HG03460 (cell line): ENCODE measurements around the gene SH3BGR.
"Not testable (repeated sequence)": the region's sequence is repeated elsewhere in the genome, so short reads cannot be mapped to it uniquely, and the experiment has no call there.

Experiments used
- ATAC-seq: cut with Tn5 transposase; IDR thresholded peaks from one replicate; pipeline ENCODE4 v1.9.1; 2021; ENCODE audit not compliant: unreplicated experiment

Gene SH3BGR

DNA sequence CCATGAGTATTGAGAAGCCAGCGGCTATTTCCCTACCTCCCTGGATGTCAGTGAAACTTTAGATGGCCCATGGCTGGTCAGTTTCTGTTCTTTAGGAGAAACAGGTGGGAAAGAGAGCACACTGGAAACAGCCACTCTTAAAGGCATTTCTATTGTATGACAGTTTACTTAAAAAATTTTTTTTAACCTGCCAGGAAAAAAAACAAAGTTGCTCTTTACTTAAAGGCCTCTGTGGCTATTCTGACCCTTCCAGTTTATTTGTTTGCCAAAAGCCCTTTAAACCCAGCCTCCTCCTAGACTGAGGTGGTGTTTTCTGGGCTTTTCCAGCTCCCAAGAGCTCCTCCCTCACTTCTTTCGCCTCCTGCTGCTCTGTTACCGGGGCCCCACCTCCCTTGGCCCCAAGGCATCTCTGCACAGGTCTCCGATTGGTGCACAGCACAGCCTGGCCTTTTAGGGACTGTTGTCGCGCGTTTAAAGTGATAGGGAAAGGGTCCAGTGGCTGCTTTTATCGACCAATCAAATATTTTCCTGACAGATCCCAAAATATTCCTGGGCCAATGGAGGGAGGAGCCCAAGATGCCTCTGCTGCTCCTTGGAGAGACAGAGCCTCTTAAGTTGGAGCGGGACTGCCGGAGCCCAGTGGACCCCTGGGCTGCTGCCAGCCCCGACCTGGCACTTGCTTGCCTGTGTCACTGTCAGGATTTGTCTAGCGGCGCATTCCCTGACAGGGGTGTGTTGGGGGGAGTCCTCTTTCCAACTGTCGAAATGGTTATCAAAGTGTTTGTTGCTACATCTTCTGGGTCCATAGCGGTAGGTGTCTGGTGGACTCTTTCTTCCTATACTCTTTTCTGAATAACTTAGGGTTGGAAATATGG, at the start of gene SH3BGR:
Gene SH3BGR, plus strand, starts transcription at position 639 of the 875 bp plus-strand sequence. Its CDS starts 127 bp downstream, at position 766.
- ATAC-seq = no peak

DNA sequence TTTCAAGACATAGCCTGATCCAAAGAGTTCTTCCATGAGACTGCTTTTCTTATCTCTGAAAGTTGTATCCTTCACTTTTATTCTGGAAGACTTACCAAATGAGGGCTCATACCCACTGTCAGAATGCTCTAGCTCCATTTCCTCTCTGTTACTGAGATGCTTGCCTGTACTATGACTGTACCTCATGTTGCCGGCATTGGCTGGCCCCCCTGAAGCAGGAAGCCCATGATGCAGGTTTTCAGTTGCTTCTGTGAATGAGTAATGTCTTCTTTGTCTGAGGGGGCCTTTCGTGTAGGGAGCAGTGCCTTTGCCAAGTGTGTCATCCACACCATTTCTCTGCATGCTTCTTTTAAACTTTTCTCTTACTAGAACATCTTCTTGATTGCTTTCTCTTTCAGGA, 45.7 kb upstream of the SH3BGR start:
- ATAC-seq = no peak

DNA sequence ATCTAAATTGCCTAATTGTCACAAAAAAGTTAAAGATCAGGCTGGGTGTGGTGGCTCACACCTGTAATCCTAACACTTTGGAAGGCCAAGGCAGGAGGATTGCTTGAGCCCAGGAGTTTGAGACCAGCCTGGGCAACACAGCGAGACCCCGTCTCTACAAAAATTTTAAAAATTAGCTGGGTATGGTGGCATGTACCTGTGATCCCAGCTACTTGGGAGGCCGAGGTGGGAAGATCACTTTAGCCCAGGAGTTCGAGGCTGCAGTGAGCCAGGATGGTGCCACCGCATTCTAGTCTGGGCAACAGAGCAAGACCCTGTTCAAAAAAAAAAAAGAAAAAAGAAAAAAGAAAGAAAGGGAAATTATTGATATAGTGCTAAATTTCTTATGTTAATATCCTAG, 32.6 kb upstream of the SH3BGR start:
- not testable (repeated sequence) for ATAC-seq

- ATAC-seq = peak; percentile 56
Measured at GRCh38 chr21:39422527-39423241, 29.1 kb upstream of the SH3BGR start.

DNA sequence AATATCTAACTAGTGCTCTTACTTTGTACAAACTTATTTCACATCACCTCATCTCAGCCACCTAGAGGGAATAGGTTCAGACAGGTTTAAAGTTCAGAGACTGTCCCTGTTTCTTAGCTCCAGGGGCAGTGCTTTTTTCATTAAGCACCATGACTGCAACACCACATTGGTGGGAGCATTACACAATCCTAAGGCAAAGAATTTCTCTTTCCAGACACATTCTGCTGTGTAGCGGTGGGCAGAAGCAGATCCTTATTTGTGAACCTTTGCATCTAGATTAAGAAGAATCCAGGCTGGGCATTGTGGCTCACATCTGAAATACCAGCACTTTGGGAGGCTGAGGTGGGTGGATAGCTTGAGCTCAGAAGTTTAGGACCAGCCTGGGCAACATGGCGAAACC, 22.3 kb upstream of the SH3BGR start:
- no peak for ATAC-seq

- no peak for ATAC-seq
Measured at GRCh38 chr21:39430016-39430415, 21.8 kb upstream of the SH3BGR start.

DNA sequence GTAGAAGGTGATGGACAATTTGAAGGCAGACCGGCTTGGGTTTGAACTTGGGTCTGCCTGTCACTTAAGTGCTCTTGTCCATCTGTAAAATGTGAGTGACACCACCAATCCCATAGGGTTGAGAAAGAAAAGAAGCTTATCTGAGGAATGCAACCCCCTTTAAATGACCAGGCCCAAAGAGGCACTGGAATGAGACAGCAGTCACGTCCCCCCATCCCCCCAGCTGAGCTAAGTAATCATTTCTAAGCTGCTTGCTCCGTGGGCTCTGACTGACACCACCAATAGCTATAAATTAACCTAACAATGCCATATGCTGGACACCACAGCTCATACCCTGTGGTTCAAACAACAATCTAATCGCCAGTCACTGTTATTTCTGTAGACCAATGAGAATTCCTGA, 21.3 kb upstream of the SH3BGR start:
- no peak for ATAC-seq

DNA sequence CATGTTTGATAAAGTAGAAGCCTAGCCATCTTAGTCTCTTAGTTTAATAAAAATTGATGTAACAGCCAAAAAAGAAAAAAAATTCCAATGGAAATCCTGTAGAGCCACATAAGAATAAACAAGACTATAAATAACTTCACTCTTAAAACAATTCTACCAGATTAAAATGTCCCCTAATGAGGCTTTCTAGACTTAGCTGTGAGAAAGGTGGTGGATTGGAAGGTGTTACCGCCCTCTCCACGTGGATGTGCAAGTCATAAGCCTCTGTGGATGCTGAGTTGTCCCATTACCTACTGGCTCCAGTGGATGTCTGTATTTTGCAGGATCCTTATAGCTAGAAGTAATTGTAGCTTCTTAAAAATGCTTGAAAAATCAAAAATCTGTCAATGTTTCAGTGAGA, 20.8 kb upstream of the SH3BGR start:
- no peak for ATAC-seq

DNA sequence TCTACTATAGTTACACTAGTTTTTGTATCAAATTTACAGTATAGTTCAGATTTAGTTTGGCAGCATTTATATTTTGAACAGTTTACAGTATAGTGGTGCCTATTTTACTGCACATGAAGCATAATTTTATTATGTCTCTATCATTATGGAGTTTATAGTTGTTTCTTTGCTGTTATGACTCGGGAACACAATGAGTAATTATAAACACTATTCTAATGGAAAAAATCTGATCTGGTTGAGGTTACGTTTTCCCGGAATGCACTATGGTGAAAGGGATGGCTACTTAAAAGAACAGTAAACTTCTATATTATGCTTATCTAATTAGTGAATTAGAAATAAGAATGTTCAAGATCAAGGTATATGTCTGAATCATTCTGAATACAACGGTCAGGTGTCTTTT, 16.8 kb upstream of the SH3BGR start:
- no peak for ATAC-seq

DNA sequence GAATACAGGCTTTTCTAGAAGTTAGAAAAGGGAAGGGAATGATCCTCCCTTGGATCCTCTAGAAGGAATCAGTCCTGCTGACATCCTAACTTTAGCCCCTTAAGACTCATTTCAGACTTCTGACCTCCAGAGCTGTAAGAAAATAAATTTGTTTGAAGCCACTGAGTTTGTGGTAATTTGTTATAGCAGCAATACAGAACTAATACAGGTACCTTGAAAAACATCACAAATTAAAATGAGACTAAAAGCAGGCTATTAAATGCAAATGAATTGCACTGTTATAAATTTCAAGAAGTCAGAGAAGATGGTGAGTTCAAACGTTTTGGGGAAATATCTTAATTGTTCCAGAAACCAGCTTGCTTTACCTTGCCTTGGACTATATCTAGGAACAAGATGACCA, 12.5 kb upstream of the SH3BGR start:
- no peak for ATAC-seq

DNA sequence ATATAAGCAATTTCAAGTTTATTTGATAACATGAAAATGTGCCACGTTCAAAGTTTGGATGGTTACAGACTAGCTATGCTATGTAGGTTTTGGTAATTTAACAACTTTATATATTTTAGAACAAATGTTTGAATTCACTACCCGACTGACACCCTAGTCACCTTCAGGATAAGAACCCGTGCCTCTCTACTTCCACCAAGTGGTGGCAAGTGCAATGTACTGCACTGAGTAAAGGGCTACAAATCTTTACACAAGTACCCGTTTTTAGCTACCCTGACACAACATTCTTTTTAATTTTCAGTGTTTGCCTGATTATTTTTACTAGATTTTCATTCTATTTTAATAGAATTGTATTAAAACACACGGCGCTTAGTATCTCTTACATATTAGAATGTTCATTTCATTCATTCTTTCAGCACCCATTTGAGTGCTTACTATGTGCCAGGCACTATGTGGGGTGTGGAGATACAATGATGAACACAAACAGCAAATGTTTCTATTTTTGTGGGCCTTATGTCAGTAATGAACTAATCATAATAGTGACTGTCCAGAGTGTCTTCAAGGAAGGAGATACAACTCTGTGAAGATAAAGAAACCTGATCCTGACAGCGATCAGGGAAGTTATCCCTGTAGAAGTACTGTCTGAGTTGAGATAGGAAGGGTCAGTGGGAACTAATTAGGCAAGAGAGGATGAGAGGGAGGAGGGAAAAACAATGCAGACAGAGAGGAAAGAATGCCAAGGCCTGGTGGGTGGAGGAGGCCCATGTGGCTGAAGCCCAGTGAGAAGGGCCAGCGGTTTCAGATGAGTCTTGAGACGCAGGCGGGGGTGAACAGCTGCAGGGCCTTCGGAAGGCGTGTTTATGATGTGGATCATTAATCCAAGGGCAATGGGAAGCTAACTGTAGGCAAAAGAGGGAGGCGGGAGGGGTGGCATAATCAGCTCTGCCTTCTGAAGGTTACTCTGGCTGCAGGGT, 10.0 kb upstream of the SH3BGR start:
- no peak for ATAC-seq

GRCh38 chr21:39444421-39445180, 7.2 kb upstream of the SH3BGR start:
- peak; percentile 4 for ATAC-seq

DNA sequence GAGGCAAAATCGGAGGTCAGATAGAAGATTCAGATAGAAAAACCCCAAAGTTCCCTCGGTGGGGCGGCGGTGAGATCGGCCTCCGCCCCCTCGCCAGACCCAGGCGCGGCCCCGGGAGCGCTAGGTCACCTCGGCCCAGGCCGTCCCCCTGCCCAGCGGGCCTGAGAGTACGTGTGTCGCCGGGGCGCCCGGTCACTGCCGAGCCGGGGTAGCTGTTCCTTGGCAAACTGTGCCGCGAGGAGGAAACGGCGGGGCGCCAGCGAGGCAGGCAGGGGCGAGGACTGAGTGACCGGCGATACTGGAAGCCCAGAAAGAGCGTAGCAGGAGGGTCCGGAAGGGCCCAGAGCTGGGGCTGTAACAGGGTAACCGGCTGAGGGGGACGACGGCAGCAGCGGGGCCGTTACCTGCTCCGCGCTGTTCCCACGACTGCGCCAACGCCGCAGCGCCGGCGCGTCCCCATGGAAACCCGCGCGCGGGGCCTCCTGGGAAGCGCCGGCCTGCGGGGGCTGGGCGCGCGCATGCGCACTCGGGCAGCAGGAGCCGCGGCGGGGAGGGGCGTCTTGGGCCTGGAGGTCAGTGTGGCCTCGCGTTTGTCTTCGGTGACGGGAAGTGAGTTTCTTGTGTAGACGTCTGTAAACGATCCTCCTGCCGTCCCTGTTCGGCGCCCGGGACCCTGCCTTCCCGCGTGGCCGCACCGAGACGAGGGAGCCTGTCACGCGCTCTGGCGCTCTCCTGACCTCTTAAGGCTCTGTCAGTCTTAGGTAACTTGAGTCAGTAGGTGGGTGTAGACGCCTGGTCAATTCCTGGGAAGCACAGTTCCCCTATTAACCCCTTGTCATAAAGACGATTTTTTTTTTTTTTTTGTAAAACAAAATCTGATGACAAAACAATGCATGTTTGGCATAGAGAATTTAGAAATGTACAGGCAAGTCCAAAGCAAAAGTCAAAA, 6.2 kb upstream of the SH3BGR start, which contains the start of gene LCA5L:
Gene LCA5L, minus strand, starts transcription at position 458 of the 949 bp plus-strand sequence. CDS start 17,285 bp downstream, outside the sequence.
- ATAC-seq = peak; percentile 86

- ATAC-seq = no peak
Measured at GRCh38 chr21:39447264-39447663, 4.5 kb upstream of the SH3BGR start.

- ATAC-seq = no peak
Measured at GRCh38 chr21:39452207-39452969, 618 bp downstream of the SH3BGR start.

- no peak for ATAC-seq
Measured at GRCh38 chr21:39452970-39453342, 1.2 kb downstream of the SH3BGR start.

- no peak for ATAC-seq
Measured at GRCh38 chr21:39453571-39454179, 1.9 kb downstream of the SH3BGR start.
